K562 (cell line): Measurements from ENCODE around the gene KCNK4. TPM values are rescaled to one million over a fixed set of nuclear protein-coding genes. Genes with fewer than 3 reads are reported as not detected.
A peak's percentile ranks its signal among the peaks of the same experiment; 100 is the strongest.

Experiments
- AFF4 ChIP-seq: sonication (generic); formaldehyde crosslinking; IDR thresholded peaks from 2 replicates; pipeline ENCODE4 v1.8.0; 2023; ENCODE audit warnings: mild to moderate bottlenecking, missing genetic modification reagents
- ASH1L ChIP-seq: fragments of 450-650 bp; IDR thresholded peaks from 2 replicates; pipeline ENCODE4 v1.6.1; 2018; ENCODE audit warnings: borderline replicate concordance, mild to moderate bottlenecking, low read depth; ENCODE audit not compliant: partially characterized antibody
- CBX1 ChIP-seq: sonication (generic); IDR thresholded peaks from 2 replicates; pipeline ENCODE4 v1.6.1; 2016; ENCODE audit warnings: antibody characterized with exemption, low read depth, mild to moderate bottlenecking
- CREM ChIP-seq: IDR thresholded peaks from 2 replicates; pipeline ENCODE4 v1.6.1; 2014; ENCODE audit warnings: antibody characterized with exemption, low read depth
- CXXC5 ChIP-seq: fragments of 250-450 bp; sonication (Bioruptor Pico); IDR thresholded peaks from 2 replicates; pipeline ENCODE4 v1.8.0; 2022; ENCODE audit warnings: inconsistent platforms, mild to moderate bottlenecking, moderate library complexity
- FOXA1 ChIP-seq: fragments of 450-650 bp; IDR thresholded peaks from 2 replicates; pipeline ENCODE4 v1.6.1; 2016; ENCODE audit warnings: mild to moderate bottlenecking, borderline replicate concordance
- GABPA ChIP-seq: fragments of 200-800 bp; sonication (Bioruptor generic); conservative IDR thresholded peaks from 2 replicates; pipeline ENCODE4 v1.6.1; 2016; ENCODE audit warnings: low read depth, missing genetic modification characterization, missing compliant biosample characterization
- HDGF ChIP-seq: fragments of 450-650 bp; IDR thresholded peaks from 2 replicates; pipeline ENCODE4 v1.6.1; 2016
- HMGN3 ChIP-seq: IDR thresholded peaks from 2 replicates; pipeline ENCODE4 v1.6.1; 2011; ENCODE audit warnings: borderline replicate concordance, low read depth, mild to moderate bottlenecking, mixed read lengths, low read length; ENCODE audit not compliant: insufficient read length; ENCODE audit errors: extremely low read depth
- HNRNPK ChIP-seq: fragments of 200-400 bp; formaldehyde crosslinking; IDR thresholded peaks from one replicate; pipeline ENCODE4 v1.6.1; 2018; ENCODE audit warnings: mild to moderate bottlenecking, low read depth, low read length; ENCODE audit not compliant: poor library complexity, severe bottlenecking
- HNRNPLL ChIP-seq: fragments of 200-400 bp; formaldehyde crosslinking; IDR thresholded peaks from 2 replicates; pipeline ENCODE4 v1.6.1; 2017; ENCODE audit warnings: low read length, low read depth, mild to moderate bottlenecking; ENCODE audit not compliant: poor library complexity, severe bottlenecking
- MCM2 ChIP-seq: fragments of 450-650 bp; IDR thresholded peaks from 2 replicates; pipeline ENCODE4 v1.6.1; 2017; ENCODE audit warnings: low read depth, mild to moderate bottlenecking
- MEIS2 ChIP-seq: fragments of 450-650 bp; IDR thresholded peaks from 2 replicates; pipeline ENCODE4 v1.6.1; 2014; ENCODE audit warnings: mild to moderate bottlenecking; ENCODE audit not compliant: partially characterized antibody
- NEUROD1 ChIP-seq: fragments of 150-350 bp; IDR thresholded peaks from 2 replicates; pipeline ENCODE4 v1.6.1; 2014; ENCODE audit warnings: borderline replicate concordance, low read length, low read depth; ENCODE audit not compliant: partially characterized antibody
- NR1H2 ChIP-seq: sonication (generic); formaldehyde crosslinking; IDR thresholded peaks from 2 replicates; pipeline ENCODE4 v1.4.0; 2020; ENCODE audit warnings: mild to moderate bottlenecking, missing genetic modification reagents
- POU5F1 ChIP-seq: fragments of 150-350 bp; IDR thresholded peaks from 2 replicates; pipeline ENCODE4 v1.6.1; 2014; ENCODE audit warnings: borderline replicate concordance, low read length, low read depth, mild to moderate bottlenecking; ENCODE audit not compliant: partially characterized antibody
- RBBP5 ChIP-seq: fragments of 200-600 bp; sonication (generic); IDR thresholded peaks from 2 replicates; pipeline ENCODE4 v1.6.1; 2012; ENCODE audit warnings: borderline replicate concordance, mild to moderate bottlenecking, low read length, control low read depth, inconsistent platforms; ENCODE audit not compliant: insufficient read depth, poor library complexity, severe bottlenecking
- SIN3A ChIP-seq, 2 experiments: fragments of 150-350 bp in 1 of 2; IDR thresholded peaks; 2 replicates each; pipeline ENCODE4 v1.6.1; 2011 to 2016; ENCODE audit warnings: borderline replicate concordance in 2 of 2, low read depth in 2 of 2, low read length in 2 of 2, mild to moderate bottlenecking in 2 of 2, moderate library complexity in 2 of 2; ENCODE audit not compliant: control insufficient read depth in 1 of 2
- SIN3B ChIP-seq: fragments of 450-650 bp; IDR thresholded peaks from 2 replicates; pipeline ENCODE4 v1.6.1; 2017; ENCODE audit warnings: low read depth, mild to moderate bottlenecking, moderate library complexity
- SIX5 ChIP-seq, 2 experiments: IDR thresholded peaks; 2 replicates each; pipeline ENCODE4 v1.6.1; 2011; ENCODE audit warnings: low read length in 2 of 2, borderline replicate concordance in 1 of 2, low read depth in 1 of 2, mild to moderate bottlenecking in 1 of 2, moderate library complexity in 1 of 2; ENCODE audit not compliant: insufficient read depth in 1 of 2
- SPI1 ChIP-seq: IDR thresholded peaks from 2 replicates; pipeline ENCODE4 v1.6.1; 2011; ENCODE audit warnings: low read depth, low read length, control low read depth, borderline replicate concordance
- ZBTB1 ChIP-seq: sonication (generic); formaldehyde crosslinking; IDR thresholded peaks from 2 replicates; pipeline ENCODE4 v1.8.1; 2023; ENCODE audit warnings: missing genetic modification reagents, low read depth, mild to moderate bottlenecking, borderline replicate concordance
- ZNF12 ChIP-seq: sonication (generic); formaldehyde crosslinking; IDR thresholded peaks from 2 replicates; pipeline ENCODE4 v1.4.0; 2020; ENCODE audit warnings: mild to moderate bottlenecking, missing genetic modification reagents
- ZNF311 ChIP-seq: fragments of 250-450 bp; sonication (Bioruptor Pico); IDR thresholded peaks from 2 replicates; pipeline ENCODE4 v1.4.0; 2020; ENCODE audit warnings: mild to moderate bottlenecking, moderate library complexity
- ZNF586 ChIP-seq: fragments of 450-650 bp; formaldehyde crosslinking; conservative IDR thresholded peaks from 2 replicates; pipeline ENCODE4 v1.4.0; 2020; ENCODE audit warnings: mild to moderate bottlenecking, moderate library complexity
- ZNF668 ChIP-seq: fragments of 250-450 bp; sonication (Bioruptor Pico); IDR thresholded peaks from 2 replicates; pipeline ENCODE4 v1.8.0; 2022; ENCODE audit warnings: mild to moderate bottlenecking, inconsistent platforms
- polyA plus RNA-seq, 8 experiments: library from polyadenylated mRNA; depleted of rRNA in 4 of 8; stranded (reverse) in 5 of 8; unstranded in 3 of 8; fragments of >200 nt; fragmentation: Nextera tagmentation in 2 of 8; fragmentation: Illumina TruSeq in 1 of 8; extraction: Ambion mirVana in 2 of 8; extraction: Trizol in 1 of 8; gene quantifications; 2 replicates each; pipeline versions ENCODE4 v1.2.1 to v1.2.3, GENCODE V29; 2011 to 2014; ENCODE audit warnings: inconsistent platforms in 1 of 8, missing spikeins in 1 of 8
- total RNA-seq, 7 experiments: library from RNA; depleted of rRNA in 6 of 7; stranded (reverse); fragments of >200 nt in 6 of 7; fragmentation: Illumina TruSeq in 2 of 7; extraction: Trizol in 2 of 7; gene quantifications; 2 replicates each; pipeline versions ENCODE4 v1.2.1 to v1.2.3, GENCODE V29; 2011 to 2021; ENCODE audit warnings: low replicate concordance in 1 of 7

The KCNK4 gene
- total and polyA plus RNA-seq, 9 of the 15 experiments (the other 6 are each of a cell fraction or from before 2014, with no cell fraction given), result not detected

- no peak for TF ChIP-seq MCM2
- no peak for TF ChIP-seq ZNF668 (CRISPR knock-in tag)
- no peak for TF ChIP-seq ZNF12 (CRISPR knock-in tag)
- TF ChIP-seq NEUROD1, result no peak
- no peak for TF ChIP-seq ASH1L
- peak; percentile 46 for TF ChIP-seq GABPA (tag)
- peak; percentile 90 for TF ChIP-seq MEIS2
- no peak for TF ChIP-seq FOXA1
- TF ChIP-seq HMGN3, result peak; percentile 94
- 0 out of 2 replicates have a peak, but pooled peaks have one; percentile 13 for TF ChIP-seq SIN3B
- no peak for TF ChIP-seq ZNF586
- TF ChIP-seq RBBP5, result no peak
- no peak for TF ChIP-seq AFF4 (CRISPR knock-in tag)
- no peak for TF ChIP-seq ZBTB1 (CRISPR knock-in tag)
- TF ChIP-seq NR1H2, result no peak
- TF ChIP-seq SIN3A (IDR thresholded peaks at IDR 0.05; ENCODE audit: borderline replicate concordance in 2 of 2, control insufficient read depth in 1 of 2, low read depth in 2 of 2, low read length in 2 of 2), result peak in 1 of 2 experiments; percentile 84; a peak in 1 of 4 replicates
- TF ChIP-seq SPI1, result no peak
- TF ChIP-seq CBX1, result no peak
- no peak for TF ChIP-seq ZNF311 (CRISPR knock-in tag)
- TF ChIP-seq CREM, result peak; percentile 73
- no peak for TF ChIP-seq HDGF
- peak; percentile 64 for TF ChIP-seq HNRNPLL
- no peak for TF ChIP-seq SIX5 (IDR thresholded peaks at IDR 0.05; ENCODE audit: borderline replicate concordance in 1 of 2, insufficient read depth in 1 of 2, low read depth in 1 of 2, low read length in 2 of 2)
- TF ChIP-seq CXXC5 (CRISPR knock-in tag), result peak; percentile 80
- TF ChIP-seq HNRNPK, result peak; percentile 72
- TF ChIP-seq POU5F1, result no peak
Measured at GRCh38 chr11:64305075-64305690, 14.1 kb downstream of the KCNK4 start, which contains the start of gene ESRRA (continued).
